EH (cell line): ENCODE measurements around the gene ZNF24.

ENCODE experiments used
- DNase-seq: peaks from one replicate; pipeline ENCODE4 v3.0.0-alpha.2; 2015; ENCODE audit warnings: low read depth

ZNF24 gene

GRCh38 chr18:35355140-35355618 lies 11.0 kb upstream of the ZNF24 start:
- peak; percentile 84 for DNase-seq

- no peak for DNase-seq
Observed at GRCh38 chr18:35352778-35353177, 8.6 kb upstream of the ZNF24 start.

- no peak for DNase-seq
Observed at GRCh38 chr18:35352283-35352682, 8.1 kb upstream of the ZNF24 start.

GRCh38 chr18:35348001-35348400 lies 3.8 kb upstream of the ZNF24 start:
- no peak for DNase-seq

GRCh38 chr18:35345950-35346349 lies 1.7 kb upstream of the ZNF24 start:
- DNase-seq, result no peak

GRCh38 chr18:35345460-35345921 lies 1.3 kb upstream of the ZNF24 start:
- no peak for DNase-seq

GRCh38 chr18:35344736-35345459 lies 678 bp upstream of the ZNF24 start:
- no peak for DNase-seq

GRCh38 chr18:35343488-35343935 lies 708 bp downstream of the ZNF24 start:
- no peak for DNase-seq

- peak; percentile 11 for DNase-seq
Observed at GRCh38 chr18:35337286-35337685, 6.9 kb downstream of the ZNF24 start.

GRCh38 chr18:35335866-35336265 lies 8.4 kb downstream of the ZNF24 start:
- no peak for DNase-seq

- DNase-seq, result peak; percentile 60
Observed at GRCh38 chr18:35334821-35335220, 9.4 kb downstream of the ZNF24 start.

GRCh38 chr18:35334212-35334611 lies 10.0 kb downstream of the ZNF24 start:
- no peak for DNase-seq

- no peak for DNase-seq
Observed at GRCh38 chr18:35331367-35332087, 12.7 kb downstream of the ZNF24 start.

- DNase-seq, result no peak
Observed at GRCh38 chr18:35328868-35329267, 15.4 kb downstream of the ZNF24 start.

GRCh38 chr18:35326695-35327387 lies 17.4 kb downstream of the ZNF24 start:
- no peak for DNase-seq

- peak; percentile 83 for DNase-seq
Observed at GRCh38 chr18:35324926-35325655, 19.1 kb downstream of the ZNF24 start.

- DNase-seq, result peak; percentile 30
Observed at GRCh38 chr18:35322486-35323458, 21.4 kb downstream of the ZNF24 start.

- DNase-seq, result peak; percentile 67
Observed at GRCh38 chr18:35311496-35311895, 32.7 kb downstream of the ZNF24 start.

GRCh38 chr18:35306588-35307250 lies 37.5 kb downstream of the ZNF24 start:
- peak; percentile 1 for DNase-seq

- DNase-seq, result no peak
Observed at GRCh38 chr18:35303610-35304009, 40.6 kb downstream of the ZNF24 start.
